ENCODE measurements around the gene C9orf50. TPM values are rescaled to one million over a fixed set of nuclear protein-coding genes. Genes with fewer than 3 reads are reported as not detected.

The C9orf50 gene
- total and polyA plus RNA-seq, 2 experiments from 2014 or later, result 2.5 to 2.9 TPM

DNA sequence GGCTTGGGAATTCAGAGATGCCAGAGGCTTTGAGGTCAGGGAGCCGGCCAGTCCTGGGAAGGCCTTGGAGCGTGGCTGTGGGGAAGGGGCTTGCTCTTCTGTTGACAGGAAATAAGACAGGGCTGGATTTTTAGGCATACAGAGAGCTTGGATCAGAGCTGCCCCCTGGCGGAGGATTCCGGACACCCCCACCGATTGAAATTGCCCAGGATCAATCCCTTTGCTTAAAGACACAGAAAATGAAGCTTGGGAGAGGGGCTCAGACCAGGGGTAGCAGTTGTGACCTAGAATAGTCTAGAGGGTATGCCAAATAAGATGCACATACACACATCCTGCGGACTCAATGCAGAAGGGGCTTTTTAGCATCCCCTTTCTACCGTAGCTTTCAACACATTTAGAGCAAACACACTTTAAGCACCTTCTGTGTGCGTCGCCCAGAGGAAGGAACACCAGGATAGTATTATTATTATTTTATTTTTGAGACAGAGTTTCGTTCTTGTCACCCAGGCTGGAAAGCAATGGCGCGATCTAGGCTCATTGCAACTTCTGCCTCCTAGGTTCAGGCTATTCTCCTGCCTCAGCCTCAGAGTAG is 3.4 kb upstream of the C9orf50 start:
- TF ChIP-seq, protein P1, sequence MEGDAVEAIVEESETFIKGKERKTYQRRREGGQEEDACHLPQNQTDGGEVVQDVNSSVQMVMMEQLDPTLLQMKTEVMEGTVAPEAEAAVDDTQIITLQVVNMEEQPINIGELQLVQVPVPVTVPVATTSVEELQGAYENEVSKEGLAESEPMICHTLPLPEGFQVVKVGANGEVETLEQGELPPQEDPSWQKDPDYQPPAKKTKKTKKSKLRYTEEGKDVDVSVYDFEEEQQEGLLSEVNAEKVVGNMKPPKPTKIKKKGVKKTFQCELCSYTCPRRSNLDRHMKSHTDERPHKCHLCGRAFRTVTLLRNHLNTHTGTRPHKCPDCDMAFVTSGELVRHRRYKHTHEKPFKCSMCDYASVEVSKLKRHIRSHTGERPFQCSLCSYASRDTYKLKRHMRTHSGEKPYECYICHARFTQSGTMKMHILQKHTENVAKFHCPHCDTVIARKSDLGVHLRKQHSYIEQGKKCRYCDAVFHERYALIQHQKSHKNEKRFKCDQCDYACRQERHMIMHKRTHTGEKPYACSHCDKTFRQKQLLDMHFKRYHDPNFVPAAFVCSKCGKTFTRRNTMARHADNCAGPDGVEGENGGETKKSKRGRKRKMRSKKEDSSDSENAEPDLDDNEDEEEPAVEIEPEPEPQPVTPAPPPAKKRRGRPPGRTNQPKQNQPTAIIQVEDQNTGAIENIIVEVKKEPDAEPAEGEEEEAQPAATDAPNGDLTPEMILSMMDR (IDR thresholded peaks at IDR 0.05; ENCODE audit: low read depth, low read length), result peak; percentile 81

DNA sequence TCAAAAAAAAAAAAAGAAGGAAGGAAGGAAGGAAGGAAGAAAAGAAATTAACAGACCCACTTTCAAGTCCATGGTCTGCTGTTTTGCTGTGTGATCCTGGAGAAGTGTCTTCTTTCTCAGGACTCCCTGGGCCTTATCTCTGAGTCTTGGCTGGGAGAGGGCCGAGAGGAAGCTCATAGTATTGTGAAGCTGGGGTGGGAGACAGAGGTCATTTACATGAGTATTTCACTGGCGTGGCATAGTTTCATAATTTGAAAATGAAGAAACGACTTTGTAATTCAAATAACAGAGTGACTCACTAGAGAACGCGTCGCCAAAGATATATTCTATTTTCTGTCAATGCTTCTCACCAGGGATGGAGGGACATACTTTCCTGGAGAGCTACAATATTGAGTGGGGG is 2.4 kb upstream of the C9orf50 start:
- TF ChIP-seq, protein P1 (IDR thresholded peaks at IDR 0.05; ENCODE audit: low read depth, low read length), result no peak

More for the DNA sequence above, 3.4 kb upstream of the C9orf50 start:
- peaks cover 18% of the 10 kb centered on the region for H3K4me1 ChIP-seq (ENCODE audit: low read depth)
- no peak overlapping the region for H3K4me3 ChIP-seq
- H3K36me3 ChIP-seq, result no peaks in the 10 kb centered on the region
- H3K27ac ChIP-seq, result no peak overlapping the region
- H3K9me3 ChIP-seq (ENCODE audit: low read depth), result no peaks in the 10 kb centered on the region
- peak; percentile 59 to 76 for DNase-seq (ENCODE audit: low read depth in 1 of 2, low spot score in 1 of 2)
- H3K27me3 ChIP-seq, result peaks cover 10% of the 10 kb centered on the region

DNA sequence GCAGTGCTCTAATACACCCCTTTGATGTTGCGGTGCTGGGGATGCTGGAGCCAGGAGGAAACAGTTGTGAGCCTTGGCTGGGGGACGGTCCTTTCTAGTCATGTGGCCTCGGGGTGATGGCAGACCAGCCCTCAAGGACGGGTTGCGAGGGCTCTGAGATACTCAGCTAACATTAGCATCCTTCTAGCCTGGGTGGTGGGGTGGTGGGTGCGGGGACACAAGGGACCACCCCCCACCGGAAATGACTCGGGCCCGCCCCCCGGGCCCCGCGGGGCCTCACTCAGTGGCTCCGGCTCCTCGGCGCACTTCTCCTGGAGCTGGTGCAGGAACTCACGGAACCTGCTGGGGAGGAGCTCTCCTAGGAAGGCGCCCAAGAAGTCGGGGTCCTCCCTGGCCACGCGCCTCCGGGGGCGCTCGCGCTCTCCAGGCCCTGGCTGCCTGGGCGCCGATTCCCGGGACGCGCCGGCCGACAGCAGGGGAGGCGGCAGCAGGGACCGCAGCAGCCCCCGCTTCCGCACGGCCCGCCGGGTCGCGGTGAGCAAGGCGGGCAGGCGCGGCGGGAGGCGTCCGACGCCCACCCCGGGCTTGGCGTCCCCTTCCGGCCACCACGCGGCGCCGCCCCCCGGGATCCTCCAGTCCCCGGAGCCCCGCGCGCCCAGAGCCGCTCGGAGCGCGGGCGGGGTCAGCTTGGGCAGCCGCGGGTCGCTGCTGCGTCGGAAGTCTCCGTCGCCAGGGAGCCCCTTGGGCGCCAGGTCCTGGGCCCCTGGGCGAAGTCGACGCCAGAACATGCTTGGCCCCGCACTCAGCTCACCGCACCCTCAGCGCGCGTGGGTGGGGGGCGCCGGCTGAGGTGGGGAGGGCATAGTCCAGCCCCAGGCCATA is 873 bp downstream of the C9orf50 start:
- peak in 1 of 2 donors; percentile 69 for DNase-seq (ENCODE audit: low read depth in 1 of 2, low spot score in 1 of 2)
- H3K4me1 ChIP-seq (ENCODE audit: low read depth), result peaks cover 9% of the 10 kb centered on the region
- H3K4me3 ChIP-seq, result peak overlapping the region; percentile 32
- TF ChIP-seq, protein P1 (IDR thresholded peaks at IDR 0.05; ENCODE audit: low read depth, low read length), result peak; percentile 33
- H3K36me3 ChIP-seq, result no peaks in the 10 kb centered on the region
- peaks cover 10% of the 10 kb centered on the region for H3K27me3 ChIP-seq
- peak overlapping the region; percentile 3 for H3K27ac ChIP-seq
- H3K9me3 ChIP-seq (ENCODE audit: low read depth), result no peaks in the 10 kb centered on the region

More for the DNA sequence above, 2.4 kb upstream of the C9orf50 start:
- Histone ChIP-seq H3K27me3 (peaks cover 10% of the 10 kb centered on the region), H3K36me3 (no peaks in the 10 kb centered on the region), H3K27ac (no peak overlapping the region), H3K9me3 (ENCODE audit: low read depth) (no peaks in the 10 kb centered on the region), H3K4me1 (ENCODE audit: low read depth) (peaks cover 18% of the 10 kb centered on the region), H3K4me3 (no peak overlapping the region)
- peak in 1 of 2 donors; percentile 82 for DNase-seq (ENCODE audit: low read depth in 1 of 2, low spot score in 1 of 2)

DNA sequence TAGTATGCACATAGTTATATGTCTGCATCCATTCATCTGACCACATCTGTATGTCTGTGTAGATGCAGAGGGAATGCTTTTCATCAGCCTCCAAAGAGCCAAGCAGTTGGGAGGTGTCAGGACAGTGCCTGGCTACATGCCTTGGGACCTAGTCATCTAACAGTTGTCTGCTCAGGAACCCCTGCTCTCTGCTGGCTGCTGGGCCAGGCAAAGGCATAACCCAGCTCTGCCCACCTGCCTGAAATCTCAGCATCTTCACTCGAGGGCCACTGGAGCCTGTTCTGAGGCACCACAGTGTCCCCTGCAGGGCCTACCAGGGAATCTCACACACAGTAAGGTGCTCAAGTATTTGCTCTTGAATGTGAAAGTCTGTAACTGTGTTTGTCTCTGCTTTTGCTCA is 3.7 kb downstream of the C9orf50 start:
- DNase-seq (ENCODE audit: low read depth in 1 of 2, low spot score in 1 of 2), result peak in 1 of 2 donors; percentile 44
- Histone ChIP-seq H3K36me3 (no peaks in the 10 kb centered on the region), H3K9me3 (ENCODE audit: low read depth) (no peaks in the 10 kb centered on the region), H3K4me1 (ENCODE audit: low read depth) (peaks cover 9% of the 10 kb centered on the region), H3K27me3 (peaks cover 10% of the 10 kb centered on the region), H3K4me3 (no peak overlapping the region), H3K27ac (no peak overlapping the region)
- TF ChIP-seq, protein P1 (IDR thresholded peaks at IDR 0.05; ENCODE audit: low read depth, low read length), result peak; percentile 49

DNA sequence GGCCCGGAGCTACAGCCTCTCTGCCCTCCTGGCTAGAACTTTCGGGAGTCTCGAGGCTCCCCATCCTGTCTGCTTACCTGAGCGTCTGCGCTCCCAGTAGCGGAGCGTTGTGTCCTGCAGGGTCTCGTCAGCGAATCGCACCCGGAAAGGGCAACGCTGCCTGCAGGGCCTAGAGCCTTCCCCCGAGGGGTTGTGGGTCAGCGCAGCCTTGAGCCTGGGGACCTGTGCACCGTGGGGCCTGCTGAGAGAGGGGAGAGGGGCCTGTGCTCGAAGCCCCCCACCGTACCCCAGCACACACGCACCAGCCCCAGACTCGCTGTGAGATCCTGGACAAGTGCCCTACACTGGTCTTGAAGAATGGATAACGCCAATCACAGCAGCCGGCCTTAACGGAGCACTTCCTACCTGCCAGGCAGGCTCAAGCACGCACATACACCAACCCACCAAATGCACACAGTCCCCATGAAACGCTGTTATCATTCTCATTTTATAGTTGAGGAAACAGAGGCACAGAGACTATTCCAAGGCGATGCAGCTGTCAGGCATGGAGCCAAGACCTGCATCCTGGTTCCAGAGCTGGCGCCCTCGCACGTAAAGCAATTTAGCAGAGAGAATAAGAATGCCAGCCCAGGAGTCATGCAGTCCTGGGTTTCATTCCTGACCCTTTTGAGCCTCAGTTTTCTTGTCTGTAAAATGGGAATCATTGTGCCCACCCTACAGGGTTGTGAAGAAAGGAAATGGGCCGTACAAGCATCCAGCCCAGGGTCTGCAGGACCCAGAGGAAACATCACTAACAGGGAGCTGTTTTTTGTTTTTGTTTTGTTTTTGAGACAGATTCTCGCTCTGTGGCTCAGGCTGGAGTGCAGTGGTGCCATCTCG is 5.3 kb downstream of the C9orf50 start:
- H3K4me3 ChIP-seq, result no peak overlapping the region
- no peak overlapping the region for H3K27ac ChIP-seq
- no peak for DNase-seq (ENCODE audit: low read depth in 1 of 2, low spot score in 1 of 2)
- TF ChIP-seq, protein P1 (IDR thresholded peaks at IDR 0.05; ENCODE audit: low read depth, low read length), result no peak
- peaks cover 8% of the 10 kb centered on the region for H3K4me1 ChIP-seq (ENCODE audit: low read depth)
- H3K27me3 ChIP-seq, result no peaks in the 10 kb centered on the region
- no peaks in the 10 kb centered on the region for H3K36me3 ChIP-seq
- H3K9me3 ChIP-seq (ENCODE audit: low read depth), result no peaks in the 10 kb centered on the region
